Measurements from ENCODE around the gene FAM120A.

Gene FAM120A

GRCh38 chr9:93592008-93592642 is 140.6 kb downstream of the FAM120A start:
- POLR2A ChIA-PET = no interaction called here
- peak in 1 of 3 donors; percentile 17 for DNase-seq
- H3K27ac ChIP-seq (ENCODE audit: insufficient read depth in 1 of 2, low read depth in 1 of 2, low read length in 2 of 2, poor library complexity in 1 of 2, severe bottlenecking in 2 of 2) = no peak overlapping the region
- WGBS (ENCODE audit: insufficient coverage) = 92% methylated on average over 6 of the region's 8 CpGs
- CTCF ChIA-PET = interaction anchor here (0.6 to 1.7 kb wide), 4 partner anchors 11 to 51 kb away, joined by 3 to 6 read pairs (median 3); no protein-coding TSS in a partner anchor
- H3K4me1 ChIP-seq (ENCODE audit: control extremely low read depth in 1 of 4, control insufficient read depth in 4 of 4, insufficient read depth in 4 of 4, low read length in 3 of 4) = peaks cover 0 to 16% (median 3%) of the 10 kb centered on the region in 4 experiments
- H3K36me3 ChIP-seq (ENCODE audit: control insufficient read depth in 4 of 4, insufficient read depth in 4 of 4, low read length in 3 of 4) = no peaks in the 10 kb centered on the region
- no peaks in the 10 kb centered on the region for H3K9me3 ChIP-seq (ENCODE audit: control extremely low read depth in 1 of 5, control insufficient read depth in 4 of 5, insufficient read depth in 2 of 5, low read depth in 1 of 5, low read length in 4 of 5)
- H3K4me3 ChIP-seq (ENCODE audit: control insufficient read depth in 1 of 7, extremely low read depth in 1 of 7, insufficient read depth in 4 of 7, low read depth in 2 of 7, low read length in 6 of 7) = no peak overlapping the region
- no peaks in the 10 kb centered on the region for H3K27me3 ChIP-seq (replicated peaks in 2 of 5; ENCODE audit: control insufficient read depth in 4 of 5, insufficient read depth in 5 of 5, low read length in 4 of 5)

DNA sequence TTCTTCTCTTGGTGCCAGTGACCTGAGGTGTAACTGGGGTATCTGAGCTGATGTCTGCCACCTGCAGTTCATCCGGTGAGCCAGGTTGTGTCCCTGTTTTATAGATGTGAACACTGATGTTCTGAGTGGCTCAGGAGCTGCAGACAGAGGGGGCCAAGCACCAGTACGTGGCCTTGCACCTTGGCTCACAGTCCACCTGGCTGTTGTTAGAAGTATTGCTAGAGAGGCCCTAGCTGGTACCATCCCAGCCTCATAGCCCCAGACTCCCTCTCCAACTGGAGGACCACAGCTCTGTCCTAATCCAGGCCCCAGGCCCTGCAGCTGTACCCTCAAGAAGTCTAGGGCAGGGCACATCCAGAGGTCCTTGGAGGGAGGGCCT is 141.1 kb downstream of the FAM120A start:
- H3K36me3 ChIP-seq (ENCODE audit: control insufficient read depth in 4 of 4, insufficient read depth in 4 of 4, low read length in 3 of 4) = no peaks in the 10 kb centered on the region
- WGBS (ENCODE audit: insufficient coverage) = 100% methylated on average over 2 of the region's 2 CpGs
- CTCF ChIA-PET = interaction anchor here (0.6 to 1.7 kb wide), 4 partner anchors 11 to 51 kb away, joined by 3 to 6 read pairs (median 3); no protein-coding TSS in a partner anchor
- H3K27ac ChIP-seq (ENCODE audit: insufficient read depth in 1 of 2, low read depth in 1 of 2, low read length in 2 of 2, poor library complexity in 1 of 2, severe bottlenecking in 2 of 2) = no peak overlapping the region
- H3K4me3 ChIP-seq (ENCODE audit: control insufficient read depth in 1 of 7, extremely low read depth in 1 of 7, insufficient read depth in 4 of 7, low read depth in 2 of 7, low read length in 6 of 7) = no peak overlapping the region
- peak; percentile 21 to 50 (median 35) for DNase-seq
- no peaks in the 10 kb centered on the region for H3K9me3 ChIP-seq (ENCODE audit: control extremely low read depth in 1 of 5, control insufficient read depth in 4 of 5, insufficient read depth in 2 of 5, low read depth in 1 of 5, low read length in 4 of 5)
- H3K4me1 ChIP-seq (ENCODE audit: control extremely low read depth in 1 of 4, control insufficient read depth in 4 of 4, insufficient read depth in 4 of 4, low read length in 3 of 4) = peaks cover 0 to 16% (median 3%) of the 10 kb centered on the region in 4 experiments
- POLR2A ChIA-PET = no interaction called here
- H3K27me3 ChIP-seq (replicated peaks in 2 of 5; ENCODE audit: control insufficient read depth in 4 of 5, insufficient read depth in 5 of 5, low read length in 4 of 5) = no peaks in the 10 kb centered on the region

DNA sequence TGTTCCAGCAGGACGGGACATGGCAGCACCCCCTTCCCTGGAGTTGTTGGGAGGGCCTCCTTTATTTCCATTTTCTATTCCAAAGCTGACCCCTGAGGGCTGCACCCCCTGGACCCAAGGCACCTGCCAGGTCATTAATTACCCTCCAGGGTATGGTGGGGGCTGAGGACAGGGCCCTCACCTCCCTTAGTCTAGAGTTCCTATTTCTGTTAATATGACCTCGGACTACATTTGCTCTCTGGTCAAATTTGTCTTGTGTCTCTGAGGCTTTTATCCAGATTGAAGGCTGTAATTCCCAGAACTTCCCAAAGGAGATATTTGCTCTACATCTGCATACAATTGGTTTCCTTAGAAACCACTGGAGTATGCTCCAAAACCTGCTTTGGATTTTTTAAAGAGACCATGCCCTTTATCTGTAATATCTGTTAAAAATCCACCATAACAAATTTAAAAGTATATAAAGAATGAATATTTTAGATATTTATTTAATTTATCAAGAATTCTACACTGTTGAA is 141.7 kb downstream of the FAM120A start:
- Histone ChIP-seq H3K27ac (ENCODE audit: insufficient read depth in 1 of 2, low read depth in 1 of 2, low read length in 2 of 2, poor library complexity in 1 of 2, severe bottlenecking in 2 of 2) (no peak overlapping the region), H3K4me3 (ENCODE audit: control insufficient read depth in 1 of 7, extremely low read depth in 1 of 7, insufficient read depth in 4 of 7, low read depth in 2 of 7, low read length in 6 of 7) (no peak overlapping the region), H3K36me3 (ENCODE audit: control insufficient read depth in 4 of 4, insufficient read depth in 4 of 4, low read length in 3 of 4) (no peaks in the 10 kb centered on the region), H3K9me3 (ENCODE audit: control extremely low read depth in 1 of 5, control insufficient read depth in 4 of 5, insufficient read depth in 2 of 5, low read depth in 1 of 5, low read length in 4 of 5) (no peaks in the 10 kb centered on the region), H3K27me3 (replicated peaks in 2 of 5; ENCODE audit: control insufficient read depth in 4 of 5, insufficient read depth in 5 of 5, low read length in 4 of 5) (no peaks in the 10 kb centered on the region), H3K4me1 (ENCODE audit: control extremely low read depth in 1 of 4, control insufficient read depth in 4 of 4, insufficient read depth in 4 of 4, low read length in 3 of 4) (peaks cover 0 to 16% (median 5%) of the 10 kb centered on the region in 4 experiments)
- ChIA-PET CTCF (interaction anchor here (0.6 to 1.7 kb wide), 4 partner anchors 12 to 50 kb away, joined by 3 to 6 read pairs (median 3); no protein-coding TSS in a partner anchor), POLR2A (no interaction called here)
- no peak for DNase-seq
- 80% methylated on average over 1 of the region's 2 CpGs for WGBS (ENCODE audit: insufficient coverage)

DNA sequence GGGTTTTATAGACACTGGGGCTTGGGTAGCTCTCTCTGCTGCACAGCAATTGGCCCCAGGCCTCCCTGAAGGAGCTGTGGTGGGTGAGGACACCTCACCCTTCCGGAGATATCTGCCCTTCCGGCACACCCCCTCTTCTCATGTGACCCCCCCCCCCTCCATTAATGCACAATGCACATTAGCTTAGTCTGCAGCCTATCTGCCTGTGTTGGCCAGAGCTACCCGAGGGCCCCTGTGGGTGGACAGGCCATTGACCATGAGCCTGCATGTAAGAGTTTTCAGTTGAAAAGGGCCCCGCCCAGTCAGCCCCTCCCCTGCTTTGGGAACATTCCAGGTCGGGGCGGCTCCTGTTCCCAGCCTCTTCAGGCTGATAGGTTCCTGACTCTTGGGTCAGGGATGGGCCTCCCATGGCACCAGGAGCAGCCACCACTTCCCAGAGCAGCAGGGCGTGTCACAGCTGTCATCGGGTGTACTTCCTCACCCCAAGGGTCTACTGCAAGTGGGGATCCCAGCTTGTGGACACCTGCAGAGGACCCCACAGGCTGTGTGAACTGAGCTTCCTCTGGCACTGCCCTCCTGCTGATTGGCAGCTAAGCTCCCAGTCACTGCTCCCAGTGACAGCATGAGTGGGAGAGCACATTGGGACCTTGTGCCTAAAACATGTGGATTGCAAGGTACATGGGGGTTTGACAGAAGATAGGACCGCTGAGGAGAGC is 142.7 kb downstream of the FAM120A start:
- no peaks in the 10 kb centered on the region for H3K9me3 ChIP-seq (ENCODE audit: control extremely low read depth in 1 of 5, control insufficient read depth in 4 of 5, insufficient read depth in 2 of 5, low read depth in 1 of 5, low read length in 4 of 5)
- no peak overlapping the region for H3K27ac ChIP-seq (ENCODE audit: insufficient read depth in 1 of 2, low read depth in 1 of 2, low read length in 2 of 2, poor library complexity in 1 of 2, severe bottlenecking in 2 of 2)
- DNase-seq = no peak
- no peaks in the 10 kb centered on the region for H3K36me3 ChIP-seq (ENCODE audit: control insufficient read depth in 4 of 4, insufficient read depth in 4 of 4, low read length in 3 of 4)
- H3K4me3 ChIP-seq (ENCODE audit: control insufficient read depth in 1 of 7, extremely low read depth in 1 of 7, insufficient read depth in 4 of 7, low read depth in 2 of 7, low read length in 6 of 7) = peak overlapping the region in 1 of 7 experiments; percentile 6
- ChIA-PET CTCF (interaction anchor here (1.2 kb wide), 1 partner anchor 12 kb away, joined by 3 read pairs; no protein-coding TSS in a partner anchor), POLR2A (no interaction called here)
- 85% methylated on average over 7 of the region's 9 CpGs for WGBS (ENCODE audit: insufficient coverage)
- peaks cover 0 to 21% (median 13%) of the 10 kb centered on the region in 4 experiments for H3K4me1 ChIP-seq (ENCODE audit: control extremely low read depth in 1 of 4, control insufficient read depth in 4 of 4, insufficient read depth in 4 of 4, low read length in 3 of 4)
- H3K27me3 ChIP-seq (replicated peaks in 2 of 5; ENCODE audit: control insufficient read depth in 4 of 5, insufficient read depth in 5 of 5, low read length in 4 of 5) = no peaks in the 10 kb centered on the region

DNA sequence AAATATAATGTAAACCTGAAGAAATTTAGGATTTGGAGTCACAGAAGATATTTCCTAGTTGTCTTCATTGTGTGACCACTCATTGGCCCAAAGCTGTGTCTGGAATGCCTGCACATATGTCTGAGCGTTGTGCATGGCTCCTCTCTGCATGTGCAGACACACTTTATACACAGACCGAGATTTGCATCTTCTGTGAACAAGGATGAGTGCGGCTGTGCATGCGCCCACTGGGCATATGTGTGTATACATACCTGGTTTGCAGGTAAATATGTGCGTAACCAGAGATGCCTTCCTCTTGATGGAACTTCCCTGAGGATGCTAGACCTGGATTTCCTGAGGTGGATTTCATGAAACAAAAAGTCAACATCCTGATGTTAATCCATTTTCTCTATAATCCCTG is 144.0 kb downstream of the FAM120A start:
- Histone ChIP-seq H3K27me3 (replicated peaks in 2 of 5; ENCODE audit: control insufficient read depth in 4 of 5, insufficient read depth in 5 of 5, low read length in 4 of 5) (no peaks in the 10 kb centered on the region), H3K27ac (ENCODE audit: insufficient read depth in 1 of 2, low read depth in 1 of 2, low read length in 2 of 2, poor library complexity in 1 of 2, severe bottlenecking in 2 of 2) (no peak overlapping the region), H3K36me3 (ENCODE audit: control insufficient read depth in 4 of 4, insufficient read depth in 4 of 4, low read length in 3 of 4) (no peaks in the 10 kb centered on the region), H3K4me3 (ENCODE audit: control insufficient read depth in 1 of 7, extremely low read depth in 1 of 7, insufficient read depth in 4 of 7, low read depth in 2 of 7, low read length in 6 of 7) (no peak overlapping the region), H3K9me3 (ENCODE audit: control extremely low read depth in 1 of 5, control insufficient read depth in 4 of 5, insufficient read depth in 2 of 5, low read depth in 1 of 5, low read length in 4 of 5) (no peaks in the 10 kb centered on the region), H3K4me1 (ENCODE audit: control extremely low read depth in 1 of 4, control insufficient read depth in 4 of 4, insufficient read depth in 4 of 4, low read length in 3 of 4) (peaks cover 0 to 19% (median 16%) of the 10 kb centered on the region in 4 experiments)
- CTCF ChIA-PET = no interaction called here
- DNase-seq = no peak
- WGBS (ENCODE audit: insufficient coverage) = 97% methylated on average over 5 of the region's 5 CpGs
- POLR2A ChIA-PET = interaction anchor here (1.2 kb wide), 1 partner anchor 14 kb away, joined by 3 read pairs; no protein-coding TSS in a partner anchor

- POLR2A ChIA-PET = interaction anchor here (1.2 kb wide), 1 partner anchor 14 kb away, joined by 3 read pairs; no protein-coding TSS in a partner anchor
- H3K4me3 ChIP-seq (ENCODE audit: control insufficient read depth in 1 of 7, extremely low read depth in 1 of 7, insufficient read depth in 4 of 7, low read depth in 2 of 7, low read length in 6 of 7) = no peak overlapping the region
- H3K27ac ChIP-seq (ENCODE audit: insufficient read depth in 1 of 2, low read depth in 1 of 2, low read length in 2 of 2, poor library complexity in 1 of 2, severe bottlenecking in 2 of 2) = no peak overlapping the region
- H3K9me3 ChIP-seq (ENCODE audit: control extremely low read depth in 1 of 5, control insufficient read depth in 4 of 5, insufficient read depth in 2 of 5, low read depth in 1 of 5, low read length in 4 of 5) = no peaks in the 10 kb centered on the region
- H3K27me3 ChIP-seq (replicated peaks in 2 of 5; ENCODE audit: control insufficient read depth in 4 of 5, insufficient read depth in 5 of 5, low read length in 4 of 5) = no peaks in the 10 kb centered on the region
- no peaks in the 10 kb centered on the region for H3K36me3 ChIP-seq (ENCODE audit: control insufficient read depth in 4 of 4, insufficient read depth in 4 of 4, low read length in 3 of 4)
- WGBS (ENCODE audit: insufficient coverage) = 62% methylated on average over 3 of the region's 5 CpGs
- CTCF ChIA-PET = no interaction called here
- no peak for DNase-seq
- H3K4me1 ChIP-seq (ENCODE audit: control extremely low read depth in 1 of 4, control insufficient read depth in 4 of 4, insufficient read depth in 4 of 4, low read length in 3 of 4) = peaks cover 0 to 21% (median 21%) of the 10 kb centered on the region in 4 experiments
Measured at GRCh38 chr9:93595861-93596365, 144.4 kb downstream of the FAM120A start.

Data from common myeloid progenitor, CD34-positive (primary cell).